Karpas-422 (cell line): ENCODE data around the gene NT5DC3. TPM values are rescaled to one million over a fixed set of nuclear protein-coding genes. Genes with fewer than 3 reads are reported as not detected.
A peak's percentile ranks its signal among the peaks of the same experiment; 100 is the strongest.
"Not testable (repeated sequence)": the region's sequence is repeated elsewhere in the genome, so short reads cannot be mapped to it uniquely, and the experiment has no call there.

Source experiments
- DNase-seq: peaks from one replicate; pipeline ENCODE4 v3.0.0-alpha.2; 2015
- H2AFZ ChIP-seq: fragments of 200-600 bp; sonication (generic); 2 replicates; pipeline ENCODE4 v1.6.1; 2014; ENCODE audit warnings: antibody characterized with exemption, low read length, mixed read lengths
- H3K27ac ChIP-seq: fragments of 200-600 bp; sonication (generic); 2 replicates; pipeline ENCODE4 v1.5.1; 2014; ENCODE audit warnings: mild to moderate bottlenecking, low read length, moderate library complexity
- H3K27me3 ChIP-seq: fragments of 200-600 bp; sonication (generic); 2 replicates; pipeline ENCODE4 v1.6.1; 2014; ENCODE audit warnings: low read length, mixed read lengths
- H3K36me3 ChIP-seq: fragments of 200-600 bp; sonication (generic); 2 replicates; pipeline ENCODE4 v1.6.1; 2014; ENCODE audit warnings: low read length, mixed read lengths; ENCODE audit not compliant: insufficient read depth
- H3K4me1 ChIP-seq: fragments of 200-600 bp; sonication (generic); 2 replicates; pipeline ENCODE4 v1.6.1; 2014; ENCODE audit warnings: mild to moderate bottlenecking, low read length, mixed read lengths
- H3K4me2 ChIP-seq: fragments of 200-600 bp; sonication (generic); 2 replicates; pipeline ENCODE4 v1.6.1; 2014; ENCODE audit warnings: low read length, low read depth, mild to moderate bottlenecking; ENCODE audit not compliant: poor library complexity, severe bottlenecking
- H3K4me3 ChIP-seq: fragments of 200-600 bp; sonication (generic); 2 replicates; pipeline ENCODE4 v1.5.1; 2014; ENCODE audit warnings: mild to moderate bottlenecking, antibody characterized with exemption, low read length, mixed read lengths
- H3K79me2 ChIP-seq: fragments of 200-600 bp; sonication (generic); 2 replicates; pipeline ENCODE4 v1.6.1; 2014; ENCODE audit warnings: mild to moderate bottlenecking, low read length, mixed read lengths
- H3K9ac ChIP-seq: fragments of 200-600 bp; sonication (generic); 2 replicates; pipeline ENCODE4 v1.6.0; 2014; ENCODE audit warnings: low read length
- H3K9me2 ChIP-seq: fragments of 200-600 bp; sonication (generic), shearing (Covaris generic); replicated peaks from 2 replicates; pipeline ENCODE4 v1.6.0; 2014; ENCODE audit warnings: mild to moderate bottlenecking, low read length, moderate library complexity; ENCODE audit not compliant: insufficient read depth
- H3K9me3 ChIP-seq: fragments of 300-700, 200-600 bp; sonication (generic); 2 replicates; pipeline ENCODE4 v1.6.1; 2014; ENCODE audit warnings: low read length, mixed read lengths
- H4K20me1 ChIP-seq: fragments of 200-600 bp; sonication (generic); 2 replicates; pipeline ENCODE4 v1.6.1; 2014; ENCODE audit warnings: mild to moderate bottlenecking, antibody characterized with exemption, low read length, low read depth; ENCODE audit not compliant: insufficient read depth
- total RNA-seq: library from RNA; depleted of rRNA; stranded (reverse); fragments of >200 nt; shearing (Covaris generic); gene quantifications from 2 replicates; pipeline ENCODE4 v1.2.3, GENCODE V29; 2014; ENCODE audit warnings: low replicate concordance

Gene NT5DC3
- total RNA-seq, 1 experiment from 2014 or later = 1.7 TPM

DNA sequence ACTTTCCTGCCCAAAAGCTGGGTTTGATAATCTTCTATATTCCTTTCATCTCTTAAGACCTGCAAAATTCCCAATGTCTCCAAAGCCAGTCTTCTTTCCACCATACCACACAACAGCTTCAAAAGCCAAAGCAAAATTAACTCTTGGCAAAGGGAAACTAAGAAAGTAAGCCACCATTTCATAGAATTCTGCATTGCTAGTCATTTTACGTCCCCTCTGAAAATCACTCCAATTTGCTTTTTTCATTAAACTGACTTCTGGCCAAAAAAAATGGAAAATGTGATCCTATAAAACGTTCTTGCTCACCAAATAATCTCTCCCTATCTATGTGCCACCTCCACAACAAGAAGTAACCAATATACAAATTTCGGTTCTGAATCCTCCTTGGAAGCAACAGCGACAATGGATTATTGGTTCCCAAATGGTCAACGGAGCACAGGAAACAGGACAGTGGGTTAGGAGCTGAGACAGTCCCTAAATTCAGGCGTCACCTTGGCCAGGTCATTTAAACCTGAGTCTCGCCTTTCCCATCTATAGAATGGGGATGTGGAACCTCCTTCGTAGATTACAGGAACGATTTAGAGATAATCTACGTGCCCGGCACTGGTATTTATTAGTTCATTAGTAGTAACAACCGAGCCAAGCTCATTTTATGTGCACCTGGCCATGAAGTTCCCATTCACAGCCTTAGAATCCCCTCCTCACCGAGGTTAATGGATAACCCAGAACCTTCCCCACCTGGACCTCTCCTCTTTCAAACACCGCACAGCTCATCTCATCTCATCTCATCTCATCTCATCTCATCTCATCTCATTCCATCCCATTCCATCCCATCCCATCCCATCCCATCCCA, 1.2 kb downstream of the NT5DC3 start:
- Histone ChIP-seq H3K4me1 (peaks cover 11% of the 10 kb centered on the region), H3K4me3 (peak overlapping the region; percentile 91), H4K20me1 (no peaks in the 10 kb centered on the region), H3K4me2 (peak overlapping the region; percentile 97), H3K9ac (peak overlapping the region; percentile 71), H3K27me3 (no peaks in the 10 kb centered on the region; the same call in 1 of the 2 replicates), H3K36me3 (no peaks in the 10 kb centered on the region), H3K27ac (no peak overlapping the region), H3K9me2 (no peaks in the 10 kb centered on the region), H2AFZ (no peak overlapping the region), H3K9me3 (no peaks in the 10 kb centered on the region), H3K79me2 (no peaks in the 10 kb centered on the region)
- no peak for DNase-seq

DNA sequence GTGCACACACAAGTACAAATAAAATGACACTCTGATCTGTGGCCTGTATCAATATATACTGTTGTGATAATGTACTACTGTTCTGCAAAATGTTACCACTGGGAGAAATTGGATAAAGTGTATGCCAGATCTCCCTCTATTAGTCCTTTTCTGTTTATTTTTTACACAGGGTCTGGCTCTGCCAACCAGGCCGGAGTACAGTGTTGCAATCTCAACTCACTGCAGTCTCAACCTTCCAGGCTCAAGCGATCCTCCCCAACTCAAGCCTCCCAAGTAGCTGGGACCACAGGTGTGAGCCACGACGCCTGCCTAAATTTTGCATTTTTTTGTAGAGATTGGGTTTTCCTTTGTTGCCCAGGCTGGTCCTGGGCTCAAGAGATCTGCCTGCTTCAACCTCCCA, 1.9 kb downstream of the NT5DC3 start:
- Histone ChIP-seq H3K27ac (no peak overlapping the region), H3K36me3 (no peaks in the 10 kb centered on the region), H3K27me3 (no peaks in the 10 kb centered on the region; the same call in 1 of the 2 replicates), H3K4me2 (no peak overlapping the region), H3K4me3 (no peak overlapping the region), H3K9me2 (no peaks in the 10 kb centered on the region), H3K4me1 (peaks cover 11% of the 10 kb centered on the region), H2AFZ (no peak overlapping the region), H4K20me1 (no peaks in the 10 kb centered on the region), H3K9me3 (no peaks in the 10 kb centered on the region), H3K79me2 (no peaks in the 10 kb centered on the region), H3K9ac (no peak overlapping the region)
- DNase-seq = no peak

DNA sequence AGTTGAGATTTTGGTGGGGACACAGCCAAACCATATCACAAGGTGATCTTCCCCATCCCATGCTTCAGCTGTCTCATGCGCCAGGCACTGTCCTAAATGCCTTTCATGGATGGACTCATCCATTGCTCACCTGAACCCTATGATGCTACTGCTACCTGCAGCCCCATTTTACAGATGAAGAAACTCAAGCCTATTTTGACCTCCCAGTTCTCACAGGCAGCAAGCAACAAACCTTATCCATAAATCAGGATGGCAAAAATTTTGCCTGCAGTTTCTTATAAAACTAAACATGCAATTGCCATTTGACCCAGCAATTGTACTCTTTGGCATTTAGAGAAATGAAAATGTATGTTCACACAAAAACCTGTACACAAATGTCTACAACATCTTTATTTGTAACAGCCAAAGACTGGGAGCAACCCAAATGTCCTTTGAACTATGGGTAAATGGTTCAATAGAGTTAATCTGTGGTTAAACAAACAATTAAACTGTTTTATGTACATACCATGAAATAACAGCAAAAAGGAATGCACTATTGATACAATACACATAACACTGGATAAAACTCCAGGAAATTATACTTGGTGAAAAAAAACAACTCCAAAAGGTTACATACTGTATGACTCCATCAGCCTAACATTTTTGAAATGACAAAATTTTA, 2.6 kb downstream of the NT5DC3 start:
- H3K27me3 ChIP-seq = no peaks in the 10 kb centered on the region; the same call in 1 of the 2 replicates
- H3K4me1 ChIP-seq = peaks cover 11% of the 10 kb centered on the region
- no peak for DNase-seq
- no peaks in the 10 kb centered on the region for H3K79me2 ChIP-seq
- H3K9ac ChIP-seq = no peak overlapping the region
- H3K4me3 ChIP-seq = no peak overlapping the region
- H3K27ac ChIP-seq = no peak overlapping the region
- no peaks in the 10 kb centered on the region for H3K9me2 ChIP-seq
- H3K9me3 ChIP-seq = no peaks in the 10 kb centered on the region
- H3K36me3 ChIP-seq = no peaks in the 10 kb centered on the region
- no peak overlapping the region for H3K4me2 ChIP-seq
- H4K20me1 ChIP-seq = no peaks in the 10 kb centered on the region
- H2AFZ ChIP-seq = no peak overlapping the region

DNA sequence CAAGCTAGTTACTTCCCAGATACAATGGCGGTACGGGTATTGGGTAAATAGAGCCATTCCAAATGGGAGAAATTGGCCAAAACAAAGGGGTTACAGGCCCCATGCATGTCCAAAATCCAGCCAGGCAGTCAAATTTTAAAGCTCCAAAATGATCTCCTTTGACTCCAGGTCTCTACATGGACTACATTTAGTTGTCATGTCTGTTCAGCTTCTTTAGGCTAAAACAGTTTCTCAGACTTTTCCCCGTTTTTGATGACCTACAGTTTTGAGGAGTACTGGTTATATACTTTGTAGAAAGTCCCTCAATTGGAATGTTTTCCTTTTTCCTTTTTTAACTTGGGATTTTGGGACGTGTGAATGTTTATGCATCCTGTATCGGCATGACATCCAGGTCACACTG, 4.7 kb downstream of the NT5DC3 start:
- Histone ChIP-seq H3K4me2 (no peak overlapping the region), H4K20me1 (no peaks in the 10 kb centered on the region), H3K79me2 (no peaks in the 10 kb centered on the region), H3K27ac (no peak overlapping the region), H3K9me2 (no peaks in the 10 kb centered on the region), H3K9me3 (no peaks in the 10 kb centered on the region), H2AFZ (no peak overlapping the region), H3K4me3 (no peak overlapping the region), H3K9ac (no peak overlapping the region), H3K27me3 (no peaks in the 10 kb centered on the region; the same call in 1 of the 2 replicates), H3K36me3 (no peaks in the 10 kb centered on the region), H3K4me1 (peaks cover 25% of the 10 kb centered on the region)
- no peak for DNase-seq

DNA sequence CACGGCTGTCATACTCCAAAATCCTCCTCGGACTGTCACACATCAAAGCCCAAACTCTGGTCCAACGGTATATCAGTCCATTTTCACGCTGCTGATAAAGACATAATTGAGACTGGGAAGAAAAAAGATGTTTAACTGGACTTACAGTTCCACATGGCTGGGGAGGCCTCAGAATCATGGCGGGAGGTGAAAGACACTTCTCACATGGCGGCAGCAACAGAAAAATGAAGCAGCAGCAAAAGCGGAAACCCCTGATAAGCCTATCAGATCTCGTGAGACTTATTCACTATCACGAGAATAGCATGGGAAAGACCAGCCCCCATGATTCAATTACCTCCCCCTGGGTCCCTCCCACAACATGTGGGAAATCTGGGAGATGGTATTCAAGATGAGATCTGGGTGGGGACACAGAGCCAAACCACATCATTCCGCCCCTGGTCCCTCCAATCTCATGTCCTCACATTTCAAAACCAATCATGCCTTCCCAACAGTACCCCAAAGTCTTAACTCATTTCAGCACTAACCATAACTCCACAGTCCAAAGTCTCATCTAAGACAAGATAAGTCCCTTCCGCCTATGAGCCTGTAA, 5.2 kb downstream of the NT5DC3 start:
- not testable (repeated sequence) for H2AFZ ChIP-seq, H3K36me3 ChIP-seq, H3K9me3 ChIP-seq, H3K4me3 ChIP-seq, H3K27me3 ChIP-seq, DNase-seq, H3K79me2 ChIP-seq, H3K9ac ChIP-seq, H3K9me2 ChIP-seq, H4K20me1 ChIP-seq, H3K27ac ChIP-seq, H3K4me2 ChIP-seq
- peaks cover 25% of the 10 kb centered on the region for H3K4me1 ChIP-seq

DNA sequence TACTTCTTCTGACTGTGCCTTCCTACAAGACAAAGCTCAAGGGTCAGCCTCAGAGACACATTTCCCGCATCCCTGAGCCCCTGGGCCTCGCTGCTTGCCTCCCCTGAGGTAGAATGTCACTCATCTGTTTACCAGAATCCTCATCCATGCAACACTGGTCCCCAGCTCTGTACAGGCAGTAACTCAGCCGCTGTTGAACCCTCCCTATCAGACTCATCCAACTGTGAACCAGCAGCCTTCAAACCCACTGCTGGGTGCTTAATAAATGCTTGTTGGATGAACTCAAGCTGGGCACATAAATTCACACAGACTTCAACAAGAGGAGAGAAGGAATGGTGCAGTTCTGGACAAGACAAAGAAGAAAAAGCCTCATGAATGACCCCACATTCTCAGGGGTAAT, 6.1 kb downstream of the NT5DC3 start:
- Histone ChIP-seq H3K27ac (no peak overlapping the region), H2AFZ (no peak overlapping the region), H3K9ac (no peak overlapping the region), H3K79me2 (no peaks in the 10 kb centered on the region), H3K4me2 (no peak overlapping the region), H3K27me3 (no peaks in the 10 kb centered on the region; the same call in 1 of the 2 replicates), H3K9me3 (no peaks in the 10 kb centered on the region), H3K4me1 (peaks cover 20% of the 10 kb centered on the region), H4K20me1 (0 out of 2 replicates have a peak, but pooled peaks cover 5% of the 10 kb centered on the region), H3K36me3 (no peaks in the 10 kb centered on the region), H3K9me2 (no peaks in the 10 kb centered on the region), H3K4me3 (no peak overlapping the region)
- no peak for DNase-seq

DNA sequence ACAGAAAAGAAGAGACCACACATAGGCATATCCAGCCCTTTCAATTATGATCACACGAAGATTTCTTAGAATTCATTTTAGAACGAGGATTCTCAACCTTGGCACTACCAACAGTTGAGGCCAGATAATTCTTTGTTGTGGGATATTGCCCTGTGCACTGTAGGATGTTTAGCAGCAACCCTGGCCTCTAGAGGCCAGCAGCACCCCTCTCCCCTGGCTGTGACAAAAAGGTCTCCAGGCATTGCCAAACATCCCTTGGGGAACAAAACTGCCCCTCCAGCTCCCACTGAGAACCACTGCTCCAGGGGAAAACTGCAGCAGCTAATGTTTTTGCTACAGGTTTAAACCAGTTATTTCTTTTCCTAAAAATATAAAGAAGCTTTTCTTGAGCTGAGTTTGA, 7.1 kb downstream of the NT5DC3 start:
- Histone ChIP-seq H3K27me3 (no peaks in the 10 kb centered on the region; the same call in 1 of the 2 replicates), H3K4me1 (peaks cover 18% of the 10 kb centered on the region), H3K27ac (no peak overlapping the region), H3K9ac (no peak overlapping the region), H4K20me1 (0 out of 2 replicates have a peak, but pooled peaks cover 10% of the 10 kb centered on the region), H3K4me2 (no peak overlapping the region), H2AFZ (no peak overlapping the region), H3K36me3 (no peaks in the 10 kb centered on the region), H3K79me2 (no peaks in the 10 kb centered on the region), H3K9me3 (no peaks in the 10 kb centered on the region), H3K9me2 (no peaks in the 10 kb centered on the region), H3K4me3 (no peak overlapping the region)
- DNase-seq = no peak
